ENCODE results near the gene NCSTN. TPM values are rescaled to one million over a fixed set of nuclear protein-coding genes. Genes with fewer than 3 reads are reported as not detected.

Gene NCSTN
- total and polyA plus RNA-seq, 10 of the 15 experiments (the other 5 are each of a cell fraction or from before 2014, with no cell fraction given), result 33.3 to 88.2 (median 60.4) TPM

DNA sequence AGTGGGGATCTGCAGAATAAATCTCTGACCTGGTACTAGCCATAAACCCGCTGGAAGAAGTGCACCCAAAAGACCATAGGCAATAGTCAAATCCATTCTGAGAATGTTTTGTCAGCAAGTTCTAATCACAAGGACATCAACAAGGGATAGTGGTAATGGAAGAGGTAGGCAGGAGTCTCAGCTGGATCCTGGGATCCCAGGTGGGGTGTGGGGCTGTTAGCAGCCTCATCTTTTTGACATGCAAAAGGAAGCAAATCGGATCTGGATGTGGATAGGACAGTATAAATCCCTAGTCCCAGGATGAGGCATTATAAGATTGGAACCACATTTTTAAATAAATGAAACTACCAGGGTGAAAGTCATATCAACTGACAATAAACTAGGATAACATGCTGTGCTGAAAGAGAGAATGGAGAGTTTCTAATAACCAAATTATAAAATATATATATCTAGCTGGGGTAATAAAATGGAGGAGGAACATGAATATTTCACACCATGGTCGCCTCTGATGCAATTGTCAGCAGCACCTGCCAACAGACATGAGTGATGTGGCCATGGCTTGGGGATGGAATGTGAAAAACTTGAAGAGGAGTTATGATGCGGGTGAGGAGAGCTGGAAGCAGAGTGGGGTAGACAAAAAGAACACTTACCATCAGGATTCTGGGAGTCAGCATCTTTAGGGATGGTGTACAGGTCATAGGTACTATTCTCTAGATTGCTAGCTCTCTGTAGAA, 34.6 kb upstream of the NCSTN start:
- no peak for ATAC-seq
- no peak overlapping the region for H3K4me2 ChIP-seq (ENCODE audit: control insufficient read depth, insufficient read depth)
- in situ Hi-C loops (cut with MboI), result no loop called here
- SMC1A ChIA-PET (ENCODE audit: uncharacterized antibody, unreplicated experiment), result interaction anchor here (0.6 to 3.0 kb wide), 3 partner anchors 17 to 208 kb away, joined by 3 to 7 read pairs (median 3); no protein-coding TSS in a partner anchor
- no peaks in the 10 kb centered on the region for H3K9me3 ChIP-seq (replicated peaks; ENCODE audit: control insufficient read depth, insufficient read depth, low read length)
- no peak overlapping the region for H3K27ac ChIP-seq (ENCODE audit: control insufficient read depth, insufficient read depth)
- RAD21 ChIA-PET (ENCODE audit: unreplicated experiment), result interaction anchor here (1.1 kb wide), 1 partner anchor 33 kb away, joined by 3 read pairs; no protein-coding TSS in a partner anchor
- H3K9ac ChIP-seq (ENCODE audit: control insufficient read depth, insufficient read depth, low read length), result no peak overlapping the region
- H4K20me1 ChIP-seq (ENCODE audit: control insufficient read depth, insufficient read depth), result no peaks in the 10 kb centered on the region
- no peak for FAIRE-seq
- H3K4me1 ChIP-seq (ENCODE audit: control insufficient read depth, insufficient read depth, low read length), result no peaks in the 10 kb centered on the region
- no peak overlapping the region for H2AFZ ChIP-seq (ENCODE audit: control insufficient read depth, low read depth, low read length)
- no peak overlapping the region for H3K4me3 ChIP-seq
- intact Hi-C loops (cut with micrococcal nuclease; ENCODE audit: unreplicated experiment), result no loop called here
- WGBS (ENCODE audit: insufficient coverage, insufficient replicate concordance, low lambda C conversion rate, missing lambda C conversion rate), result 82% methylated on average over 4 of the region's 4 CpGs
- CTCF ChIA-PET, result interaction anchor here (0.8 to 3.9 kb wide), 2 partner anchors 18 to 86 kb away, joined by 3 to 17 read pairs; no protein-coding TSS in a partner anchor
- H3K79me2 ChIP-seq (ENCODE audit: control insufficient read depth, insufficient read depth, low read length), result no peaks in the 10 kb centered on the region
- no peak for DNase-seq (ENCODE audit: low read depth, low spot score)
- no TSS peak for BruUV-seq (replicated peaks)
- H3K36me3 ChIP-seq (ENCODE audit: control insufficient read depth in 2 of 2, insufficient read depth in 2 of 2, low read length in 1 of 2), result peaks cover 25 to 39% of the 10 kb centered on the region in 2 experiments
- no peaks in the 10 kb centered on the region for H3K27me3 ChIP-seq (replicated peaks in 1 of 2; ENCODE audit: control insufficient read depth in 2 of 2, insufficient read depth in 2 of 2, low read length in 1 of 2)
- TF ChIP-seq, protein P1, sequence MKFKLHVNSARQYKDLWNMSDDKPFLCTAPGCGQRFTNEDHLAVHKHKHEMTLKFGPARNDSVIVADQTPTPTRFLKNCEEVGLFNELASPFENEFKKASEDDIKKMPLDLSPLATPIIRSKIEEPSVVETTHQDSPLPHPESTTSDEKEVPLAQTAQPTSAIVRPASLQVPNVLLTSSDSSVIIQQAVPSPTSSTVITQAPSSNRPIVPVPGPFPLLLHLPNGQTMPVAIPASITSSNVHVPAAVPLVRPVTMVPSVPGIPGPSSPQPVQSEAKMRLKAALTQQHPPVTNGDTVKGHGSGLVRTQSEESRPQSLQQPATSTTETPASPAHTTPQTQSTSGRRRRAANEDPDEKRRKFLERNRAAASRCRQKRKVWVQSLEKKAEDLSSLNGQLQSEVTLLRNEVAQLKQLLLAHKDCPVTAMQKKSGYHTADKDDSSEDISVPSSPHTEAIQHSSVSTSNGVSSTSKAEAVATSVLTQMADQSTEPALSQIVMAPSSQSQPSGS (IDR thresholded peaks at IDR 0.05; ENCODE audit: low read length), result no peak
- TF ChIP-seq, protein P2, sequence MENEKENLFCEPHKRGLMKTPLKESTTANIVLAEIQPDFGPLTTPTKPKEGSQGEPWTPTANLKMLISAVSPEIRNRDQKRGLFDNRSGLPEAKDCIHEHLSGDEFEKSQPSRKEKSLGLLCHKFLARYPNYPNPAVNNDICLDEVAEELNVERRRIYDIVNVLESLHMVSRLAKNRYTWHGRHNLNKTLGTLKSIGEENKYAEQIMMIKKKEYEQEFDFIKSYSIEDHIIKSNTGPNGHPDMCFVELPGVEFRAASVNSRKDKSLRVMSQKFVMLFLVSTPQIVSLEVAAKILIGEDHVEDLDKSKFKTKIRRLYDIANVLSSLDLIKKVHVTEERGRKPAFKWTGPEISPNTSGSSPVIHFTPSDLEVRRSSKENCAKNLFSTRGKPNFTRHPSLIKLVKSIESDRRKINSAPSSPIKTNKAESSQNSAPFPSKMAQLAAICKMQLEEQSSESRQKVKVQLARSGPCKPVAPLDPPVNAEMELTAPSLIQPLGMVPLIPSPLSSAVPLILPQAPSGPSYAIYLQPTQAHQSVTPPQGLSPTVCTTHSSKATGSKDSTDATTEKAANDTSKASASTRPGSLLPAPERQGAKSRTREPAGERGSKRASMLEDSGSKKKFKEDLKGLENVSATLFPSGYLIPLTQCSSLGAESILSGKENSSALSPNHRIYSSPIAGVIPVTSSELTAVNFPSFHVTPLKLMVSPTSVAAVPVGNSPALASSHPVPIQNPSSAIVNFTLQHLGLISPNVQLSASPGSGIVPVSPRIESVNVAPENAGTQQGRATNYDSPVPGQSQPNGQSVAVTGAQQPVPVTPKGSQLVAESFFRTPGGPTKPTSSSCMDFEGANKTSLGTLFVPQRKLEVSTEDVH (IDR thresholded peaks at IDR 0.05; ENCODE audit: low read depth, partially characterized antibody), result no peak
- TF ChIP-seq RBBP5 (conservative IDR thresholded peaks at IDR 0.05), result no peak
- TF ChIP-seq CBFB (IDR thresholded peaks at IDR 0.05; ENCODE audit: low read depth), result no peak
- TF ChIP-seq, protein P3, sequence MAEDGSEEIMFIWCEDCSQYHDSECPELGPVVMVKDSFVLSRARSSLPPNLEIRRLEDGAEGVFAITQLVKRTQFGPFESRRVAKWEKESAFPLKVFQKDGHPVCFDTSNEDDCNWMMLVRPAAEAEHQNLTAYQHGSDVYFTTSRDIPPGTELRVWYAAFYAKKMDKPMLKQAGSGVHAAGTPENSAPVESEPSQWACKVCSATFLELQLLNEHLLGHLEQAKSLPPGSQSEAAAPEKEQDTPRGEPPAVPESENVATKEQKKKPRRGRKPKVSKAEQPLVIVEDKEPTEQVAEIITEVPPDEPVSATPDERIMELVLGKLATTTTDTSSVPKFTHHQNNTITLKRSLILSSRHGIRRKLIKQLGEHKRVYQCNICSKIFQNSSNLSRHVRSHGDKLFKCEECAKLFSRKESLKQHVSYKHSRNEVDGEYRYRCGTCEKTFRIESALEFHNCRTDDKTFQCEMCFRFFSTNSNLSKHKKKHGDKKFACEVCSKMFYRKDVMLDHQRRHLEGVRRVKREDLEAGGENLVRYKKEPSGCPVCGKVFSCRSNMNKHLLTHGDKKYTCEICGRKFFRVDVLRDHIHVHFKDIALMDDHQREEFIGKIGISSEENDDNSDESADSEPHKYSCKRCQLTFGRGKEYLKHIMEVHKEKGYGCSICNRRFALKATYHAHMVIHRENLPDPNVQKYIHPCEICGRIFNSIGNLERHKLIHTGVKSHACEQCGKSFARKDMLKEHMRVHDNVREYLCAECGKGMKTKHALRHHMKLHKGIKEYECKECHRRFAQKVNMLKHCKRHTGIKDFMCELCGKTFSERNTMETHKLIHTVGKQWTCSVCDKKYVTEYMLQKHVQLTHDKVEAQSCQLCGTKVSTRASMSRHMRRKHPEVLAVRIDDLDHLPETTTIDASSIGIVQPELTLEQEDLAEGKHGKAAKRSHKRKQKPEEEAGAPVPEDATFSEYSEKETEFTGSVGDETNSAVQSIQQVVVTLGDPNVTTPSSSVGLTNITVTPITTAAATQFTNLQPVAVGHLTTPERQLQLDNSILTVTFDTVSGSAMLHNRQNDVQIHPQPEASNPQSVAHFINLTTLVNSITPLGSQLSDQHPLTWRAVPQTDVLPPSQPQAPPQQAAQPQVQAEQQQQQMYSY (CRISPR knock-in tag; IDR thresholded peaks at IDR 0.05), result no peak
- no peak for TF ChIP-seq SIN3A (IDR thresholded peaks at IDR 0.05; ENCODE audit: low read depth, low read length)
- no peak for TF ChIP-seq HDAC2 (IDR thresholded peaks at IDR 0.05)
- no peak for TF ChIP-seq BHLHE40 (IDR thresholded peaks at IDR 0.05; ENCODE audit: borderline replicate concordance in 1 of 2, low read depth in 2 of 2, low read length in 1 of 2)
- TF ChIP-seq, protein P4, sequence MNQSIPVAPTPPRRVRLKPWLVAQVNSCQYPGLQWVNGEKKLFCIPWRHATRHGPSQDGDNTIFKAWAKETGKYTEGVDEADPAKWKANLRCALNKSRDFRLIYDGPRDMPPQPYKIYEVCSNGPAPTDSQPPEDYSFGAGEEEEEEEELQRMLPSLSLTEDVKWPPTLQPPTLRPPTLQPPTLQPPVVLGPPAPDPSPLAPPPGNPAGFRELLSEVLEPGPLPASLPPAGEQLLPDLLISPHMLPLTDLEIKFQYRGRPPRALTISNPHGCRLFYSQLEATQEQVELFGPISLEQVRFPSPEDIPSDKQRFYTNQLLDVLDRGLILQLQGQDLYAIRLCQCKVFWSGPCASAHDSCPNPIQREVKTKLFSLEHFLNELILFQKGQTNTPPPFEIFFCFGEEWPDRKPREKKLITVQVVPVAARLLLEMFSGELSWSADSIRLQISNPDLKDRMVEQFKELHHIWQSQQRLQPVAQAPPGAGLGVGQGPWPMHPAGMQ (IDR thresholded peaks at IDR 0.05; ENCODE audit: borderline replicate concordance), result no peak
- no peak for TF ChIP-seq ZBED1 (IDR thresholded peaks at IDR 0.05; ENCODE audit: borderline replicate concordance)
- TF ChIP-seq IRF4 (IDR thresholded peaks at IDR 0.05; ENCODE audit: low read depth, low read length), result no peak
- POLR2A ChIA-PET, result no interaction called here

Data from GM12878 (cell line).